GM21423 (cell line): ENCODE data around the gene RGS8.
A peak's percentile ranks its signal among the peaks of the same experiment; 100 is the strongest.
"Not testable (repeated sequence)": the region's sequence is repeated elsewhere in the genome, so short reads cannot be mapped to it uniquely, and the experiment has no call there.

Source experiments
- ATAC-seq: cut with Tn5 transposase; IDR thresholded peaks from one replicate; pipeline ENCODE4 v1.9.1; 2021; ENCODE audit warnings: mild to moderate bottlenecking, moderate library complexity; ENCODE audit not compliant: unreplicated experiment

The RGS8 gene

DNA sequence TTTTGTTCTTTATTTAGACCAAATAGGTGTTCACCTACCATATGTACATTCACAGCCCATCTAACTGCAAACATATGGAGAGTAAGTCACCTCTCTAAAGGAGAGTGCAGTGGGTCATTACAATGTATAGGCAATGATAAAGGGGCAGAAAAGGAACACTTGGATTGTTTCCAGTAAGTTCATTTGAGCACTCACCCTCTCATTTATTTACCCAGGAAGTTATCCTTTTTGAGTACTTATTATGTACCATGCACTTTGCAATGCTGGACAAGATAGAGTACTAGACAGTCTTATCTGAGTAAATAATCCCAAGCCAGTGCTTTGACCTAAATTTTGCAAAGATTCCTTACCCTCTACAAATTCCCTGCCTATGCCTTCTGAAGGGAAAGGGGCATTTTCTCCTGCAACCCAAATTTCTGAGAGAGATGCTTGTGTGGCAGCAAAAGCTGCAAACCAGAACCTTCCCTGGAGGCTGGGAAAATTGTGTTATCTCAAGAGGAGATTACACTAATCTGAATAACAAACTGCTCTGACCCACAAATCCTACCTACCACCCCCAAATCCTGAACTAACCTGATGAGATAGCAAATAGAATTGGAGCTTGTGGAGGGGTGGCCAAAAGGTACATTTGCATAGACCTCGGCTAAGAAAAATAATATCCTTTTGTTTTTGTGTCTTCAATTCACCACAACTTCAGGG lies 18.6 kb upstream of the RGS8 start:
- no peak for ATAC-seq

- ATAC-seq, result no peak
Measured at GRCh38 chr1:182700351-182700709, 15.9 kb upstream of the RGS8 start.

DNA sequence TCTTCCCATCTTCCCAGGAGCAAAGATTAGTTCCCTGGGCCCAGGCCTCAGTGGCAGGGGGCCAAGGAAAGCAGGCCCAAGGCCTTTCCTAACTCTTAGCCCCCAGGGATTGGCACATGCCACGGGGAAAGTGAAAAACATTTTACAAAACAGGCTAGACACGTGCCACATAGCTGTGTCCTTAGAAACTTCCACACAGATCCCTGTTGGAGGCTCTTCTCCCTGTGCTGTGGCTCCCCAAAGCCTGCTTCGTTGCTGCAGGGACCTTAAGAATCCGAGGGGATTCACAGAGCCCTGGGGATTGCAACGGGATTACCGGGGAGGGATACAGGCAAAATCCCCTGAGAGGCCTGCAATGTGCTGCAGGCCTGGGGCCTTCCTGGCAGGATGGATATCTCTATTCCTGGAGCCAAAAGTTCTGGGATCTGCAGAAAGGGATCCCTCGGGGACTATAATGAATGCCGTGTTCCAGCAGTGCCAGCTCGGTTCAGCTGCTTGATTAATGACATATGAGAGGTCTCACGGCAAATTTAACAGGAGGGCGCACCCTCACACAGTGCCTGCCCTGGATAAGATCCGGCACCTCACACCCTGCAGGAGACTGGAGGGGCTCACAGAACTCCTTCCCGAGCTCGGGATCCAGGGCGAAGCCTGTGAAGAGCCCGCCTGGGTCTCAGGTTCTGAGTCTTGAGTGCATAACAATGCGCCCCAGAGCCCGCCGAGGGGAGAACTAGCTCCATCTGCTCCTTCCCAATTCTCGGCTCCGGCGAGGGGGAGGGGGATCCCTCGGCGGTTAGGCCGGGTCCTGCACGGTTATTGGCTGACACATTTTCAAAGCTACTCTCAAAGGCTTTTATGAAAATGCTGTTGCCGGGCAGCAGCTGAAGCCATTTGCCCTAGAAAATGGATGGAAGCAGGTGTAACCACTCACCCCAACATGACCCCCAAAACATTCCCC lies 15.3 kb upstream of the RGS8 start:
- no peak for ATAC-seq

DNA sequence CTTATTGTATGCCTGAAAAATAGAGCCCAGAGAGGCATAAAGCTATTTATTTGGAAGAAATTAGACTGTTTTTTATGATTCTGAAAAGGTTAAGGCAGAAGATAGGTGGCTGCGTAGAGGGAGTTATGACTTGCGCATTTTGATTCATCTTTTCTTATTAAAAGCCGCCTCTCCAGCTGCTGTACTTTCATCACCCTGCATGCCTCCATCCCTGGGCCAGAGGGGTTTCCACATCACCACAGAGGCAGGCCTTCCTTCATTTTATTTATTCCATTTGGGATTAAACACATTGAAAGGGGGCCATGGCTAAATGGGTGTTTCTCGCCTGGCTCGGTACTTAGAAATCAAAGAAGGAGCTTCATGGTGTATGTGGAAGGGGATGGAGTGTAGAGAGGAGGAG lies 14.6 kb upstream of the RGS8 start:
- ATAC-seq, result no peak

GRCh38 chr1:182693139-182693538 lies 8.8 kb upstream of the RGS8 start:
- not testable (repeated sequence) for ATAC-seq

GRCh38 chr1:182690886-182691443 lies 6.6 kb upstream of the RGS8 start:
- ATAC-seq, result no peak

- no peak for ATAC-seq
Measured at GRCh38 chr1:182688436-182689205, 4.2 kb upstream of the RGS8 start.

DNA sequence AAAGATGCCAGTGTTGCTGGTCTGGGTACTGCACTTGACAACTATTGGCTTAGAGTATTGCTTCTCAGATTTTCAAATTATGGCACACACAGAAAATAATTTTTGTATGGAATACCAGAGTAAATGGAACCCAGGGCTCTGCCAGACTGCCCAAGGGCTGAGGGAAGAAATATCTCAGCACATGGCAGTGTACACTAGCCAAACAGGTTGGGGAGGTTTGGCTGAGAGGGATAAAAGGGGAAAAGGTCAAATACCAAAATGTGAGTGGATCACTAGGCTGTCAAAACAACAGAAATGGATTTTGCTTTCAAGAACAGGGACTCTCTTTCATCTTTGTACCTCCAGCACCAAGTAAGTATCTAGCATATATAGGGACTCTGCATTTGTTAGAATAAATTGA lies 3.0 kb upstream of the RGS8 start:
- no peak for ATAC-seq

GRCh38 chr1:182686446-182686845 lies 2.1 kb upstream of the RGS8 start:
- ATAC-seq, result no peak

DNA sequence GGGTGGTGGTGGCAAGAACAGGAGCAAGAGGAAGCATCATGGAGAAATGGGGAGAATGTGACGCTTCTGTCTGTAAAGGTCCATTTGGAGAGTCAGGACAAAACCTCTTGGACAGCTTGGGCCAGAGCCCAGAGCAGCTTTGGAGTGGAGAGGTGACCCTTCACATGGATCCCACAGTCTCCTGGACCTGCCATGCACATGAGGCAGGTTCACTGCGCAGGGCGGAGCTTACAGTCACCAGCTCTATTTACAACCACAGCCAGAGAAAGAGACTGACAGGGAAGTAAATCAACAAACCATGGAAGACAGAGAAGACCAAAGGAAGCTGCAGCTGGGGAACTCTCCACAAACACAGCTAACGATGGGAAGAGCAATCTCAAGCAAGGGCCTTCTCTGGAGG lies 828 bp upstream of the RGS8 start:
- ATAC-seq, result no peak

DNA sequence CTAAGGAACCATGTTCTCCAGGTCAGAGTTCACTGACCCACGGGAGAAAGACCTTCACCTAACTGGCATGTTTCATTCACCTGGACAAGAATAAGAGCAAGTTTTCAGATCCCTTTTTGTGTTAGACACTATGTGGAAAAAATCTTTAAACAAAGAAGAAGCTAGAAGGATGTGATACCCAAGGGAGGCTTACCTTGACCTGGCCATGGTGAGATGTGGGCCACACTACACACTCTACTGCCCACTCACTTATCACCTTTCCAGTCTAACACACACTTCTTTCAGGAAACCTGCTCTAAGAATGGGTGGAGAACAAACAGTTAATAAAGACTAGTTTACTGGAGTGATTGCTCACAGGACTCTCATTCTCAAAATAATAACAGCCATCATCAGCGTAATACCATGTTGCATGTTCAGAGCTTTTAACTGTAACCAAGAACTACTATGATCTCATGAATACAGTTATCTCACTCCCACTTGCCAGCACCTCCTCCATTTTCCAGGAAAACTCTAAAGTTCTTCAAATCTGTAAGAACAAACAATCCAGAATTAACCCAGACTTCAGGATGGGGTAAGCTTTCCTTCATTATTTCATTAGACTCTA lies 1.4 kb downstream of the RGS8 start:
- no peak for ATAC-seq

GRCh38 chr1:182682406-182682805 lies 2.0 kb downstream of the RGS8 start:
- ATAC-seq, result no peak

DNA sequence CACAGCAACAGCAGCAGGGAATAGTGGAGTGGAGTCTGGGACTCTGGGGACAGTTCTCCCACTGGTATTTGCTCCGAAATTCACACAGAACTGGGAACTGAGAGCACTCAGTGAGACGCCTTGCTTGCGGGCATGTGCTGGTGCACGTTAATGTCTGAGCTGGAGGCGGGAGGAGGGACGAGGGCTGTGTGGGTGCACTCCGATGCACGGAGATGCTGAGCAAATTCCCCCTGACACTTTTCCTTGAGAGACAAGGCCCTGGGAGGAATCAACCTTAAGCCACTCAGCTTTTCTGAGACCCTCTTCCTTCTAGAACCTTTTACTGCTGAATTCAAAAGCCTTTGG lies 2.8 kb downstream of the RGS8 start:
- no peak for ATAC-seq

DNA sequence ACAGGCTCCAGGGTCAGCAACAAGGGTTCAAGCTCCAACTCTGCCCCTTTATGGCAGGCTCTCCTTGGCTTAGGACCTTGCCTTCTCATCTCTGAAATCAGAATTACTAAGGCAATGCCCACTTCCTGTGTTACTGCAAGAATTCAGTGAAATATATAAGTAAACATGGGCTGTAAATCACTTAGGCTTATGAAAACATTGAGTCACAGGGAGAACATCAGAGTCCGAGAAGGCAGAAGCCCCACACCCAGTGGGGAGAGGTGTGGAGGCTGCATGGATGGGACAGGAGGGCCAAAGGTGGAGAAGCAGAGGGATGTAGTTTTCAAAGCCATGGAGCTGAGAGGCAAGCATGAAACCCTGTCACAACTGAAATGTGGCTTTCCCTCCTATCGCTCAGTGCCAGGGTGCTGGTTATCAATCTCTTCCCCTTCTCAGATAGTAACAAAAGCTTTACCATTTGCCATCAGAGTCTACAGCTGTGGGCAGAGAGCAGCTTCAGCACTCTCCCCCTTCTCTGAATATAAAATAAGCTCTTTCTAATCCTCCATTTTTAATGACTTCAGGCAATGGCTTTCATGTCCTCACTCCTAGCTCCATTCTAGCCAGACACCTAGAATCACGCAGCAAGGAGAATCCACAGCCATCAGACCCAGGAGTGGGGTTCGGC lies 3.4 kb downstream of the RGS8 start:
- ATAC-seq, result no peak

GRCh38 chr1:182680408-182680807 lies 4.0 kb downstream of the RGS8 start:
- ATAC-seq, result no peak

DNA sequence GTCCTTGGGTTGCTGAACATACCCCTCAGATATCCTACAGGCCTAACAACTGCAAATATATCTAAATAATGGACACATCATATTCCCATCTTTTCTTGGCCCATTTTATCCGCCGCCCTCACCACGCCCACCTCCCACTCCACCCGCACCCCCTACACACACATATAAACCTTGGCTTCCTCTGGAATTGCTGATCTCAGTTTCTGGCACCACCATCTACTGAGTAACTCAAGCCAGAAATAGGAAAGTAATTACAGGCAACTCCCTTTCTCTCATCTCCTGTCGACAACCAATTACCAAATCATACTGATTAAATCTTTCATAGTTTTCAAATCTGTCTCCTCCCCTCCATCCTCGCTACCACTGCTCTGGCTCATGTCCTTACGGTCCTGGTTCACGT lies 4.7 kb downstream of the RGS8 start:
- ATAC-seq, result no peak

DNA sequence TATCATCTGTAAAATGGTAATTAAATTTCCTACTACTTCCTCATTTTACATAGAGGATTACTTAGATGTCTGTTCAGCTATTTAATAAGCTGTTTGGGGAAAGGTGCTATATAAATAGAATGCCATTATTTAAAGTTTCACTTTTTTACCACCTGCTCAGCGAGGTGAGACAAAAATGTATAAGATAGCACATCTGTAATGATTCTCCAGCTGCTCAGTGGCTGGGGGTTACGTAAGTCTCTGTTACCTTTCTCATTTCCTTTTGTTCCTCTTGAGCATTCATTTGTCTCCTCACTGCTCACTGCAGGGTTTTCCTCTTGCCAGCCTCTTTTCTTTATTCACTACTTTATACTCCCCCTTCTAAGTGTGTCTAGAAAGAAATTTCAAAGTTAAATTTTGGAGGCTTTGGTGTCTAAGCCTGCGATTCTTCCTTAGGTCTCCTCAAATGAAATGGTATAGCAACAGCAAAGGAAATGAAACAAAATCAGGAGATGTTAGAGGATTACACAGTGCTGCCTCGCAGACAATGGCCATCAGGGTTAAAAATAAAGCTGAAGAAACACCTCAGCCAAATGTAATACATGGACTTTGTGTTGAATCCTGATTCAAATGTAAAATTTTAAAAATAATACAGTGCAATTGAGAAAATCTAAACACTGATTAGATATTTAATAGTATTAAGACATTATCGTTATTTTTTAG lies 6.8 kb downstream of the RGS8 start:
- ATAC-seq, result peak; percentile 93

DNA sequence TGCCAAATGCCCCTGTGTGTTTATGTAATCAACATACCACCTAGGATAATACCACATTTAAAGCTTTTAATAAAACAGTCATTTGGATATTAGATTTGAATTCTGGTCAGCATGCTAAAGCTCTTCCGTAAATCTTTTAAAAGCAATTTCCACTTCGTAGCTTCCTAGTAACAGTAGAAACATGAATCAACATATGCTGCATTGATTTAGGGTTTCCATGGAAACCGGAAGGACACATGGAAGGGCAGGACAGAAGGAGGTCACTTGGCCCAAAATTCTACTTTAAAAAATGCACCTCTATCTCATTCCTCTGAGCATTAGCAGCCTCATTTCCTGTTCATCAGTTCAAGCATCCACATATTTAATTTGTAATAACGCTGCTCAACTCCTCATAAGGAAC lies 8.1 kb downstream of the RGS8 start:
- ATAC-seq, result no peak

- no peak for ATAC-seq
Measured at GRCh38 chr1:182674346-182675246, 9.8 kb downstream of the RGS8 start.
